DMS53 treated with DMSO at 0.1 percent for 48 hours (cell line): ENCODE results near the gene RUSF1.
"Not testable (repeated sequence)": the region's sequence is repeated elsewhere in the genome, so short reads cannot be mapped to it uniquely, and the experiment has no call there.

Experiments
- DNase-seq: peaks from one replicate; lab custom pipeline; 2025; ENCODE audit not compliant: unreplicated experiment; lab: John Stamatoyannopoulos, UW

The RUSF1 gene

DNA sequence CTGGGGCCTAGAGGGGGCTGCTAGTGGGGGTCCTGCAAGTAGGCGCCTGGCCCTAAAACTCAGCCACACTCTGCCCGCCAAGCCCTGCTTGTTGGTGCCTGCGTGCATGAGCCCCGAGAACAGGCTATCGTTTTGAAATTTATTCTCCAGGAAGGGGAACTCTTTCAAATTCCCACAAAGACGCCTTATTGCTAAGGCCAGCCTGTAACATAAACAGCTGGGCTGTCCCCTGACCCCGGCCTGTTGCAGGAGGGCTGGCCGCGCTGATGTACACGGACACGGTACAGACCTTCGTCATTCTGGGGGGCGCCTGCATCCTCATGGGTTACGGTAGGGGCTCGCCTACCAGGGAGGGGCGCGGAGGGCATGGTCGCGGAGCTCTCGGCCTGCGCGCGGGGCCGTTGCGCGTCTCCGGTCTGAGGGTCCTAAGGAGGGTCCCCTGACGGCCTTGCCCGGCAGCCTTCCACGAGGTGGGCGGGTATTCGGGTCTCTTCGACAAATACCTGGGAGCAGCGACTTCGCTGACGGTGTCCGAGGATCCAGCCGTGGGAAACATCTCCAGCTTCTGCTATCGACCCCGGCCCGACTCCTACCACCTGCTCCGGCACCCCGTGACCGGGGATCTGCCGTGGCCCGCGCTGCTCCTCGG lies 21.0 kb downstream of the RUSF1 start:
- DNase-seq = no peak

DNA sequence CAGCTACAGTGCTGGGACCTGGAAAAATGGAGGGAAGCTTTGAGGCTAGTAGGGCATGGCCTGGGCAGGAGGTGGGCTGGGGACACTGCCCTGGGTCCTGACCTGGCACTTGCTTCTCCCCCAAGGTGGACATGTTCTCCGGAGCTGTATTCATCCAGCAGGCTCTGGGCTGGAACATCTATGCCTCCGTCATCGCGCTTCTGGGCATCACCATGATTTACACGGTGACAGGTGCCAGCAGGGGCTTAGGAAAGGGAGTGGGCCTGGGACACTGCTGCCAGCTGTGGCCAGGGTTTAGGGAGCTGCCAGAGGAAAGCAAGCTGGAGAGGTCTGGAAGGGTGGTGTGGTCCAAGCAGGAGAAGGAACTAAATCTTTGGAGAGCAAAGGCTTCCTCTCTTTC lies 22.1 kb downstream of the RUSF1 start:
- no peak for DNase-seq

- no peak for DNase-seq
Measured at GRCh38 chr16:31485571-31485970, 22.6 kb downstream of the RUSF1 start.

DNA sequence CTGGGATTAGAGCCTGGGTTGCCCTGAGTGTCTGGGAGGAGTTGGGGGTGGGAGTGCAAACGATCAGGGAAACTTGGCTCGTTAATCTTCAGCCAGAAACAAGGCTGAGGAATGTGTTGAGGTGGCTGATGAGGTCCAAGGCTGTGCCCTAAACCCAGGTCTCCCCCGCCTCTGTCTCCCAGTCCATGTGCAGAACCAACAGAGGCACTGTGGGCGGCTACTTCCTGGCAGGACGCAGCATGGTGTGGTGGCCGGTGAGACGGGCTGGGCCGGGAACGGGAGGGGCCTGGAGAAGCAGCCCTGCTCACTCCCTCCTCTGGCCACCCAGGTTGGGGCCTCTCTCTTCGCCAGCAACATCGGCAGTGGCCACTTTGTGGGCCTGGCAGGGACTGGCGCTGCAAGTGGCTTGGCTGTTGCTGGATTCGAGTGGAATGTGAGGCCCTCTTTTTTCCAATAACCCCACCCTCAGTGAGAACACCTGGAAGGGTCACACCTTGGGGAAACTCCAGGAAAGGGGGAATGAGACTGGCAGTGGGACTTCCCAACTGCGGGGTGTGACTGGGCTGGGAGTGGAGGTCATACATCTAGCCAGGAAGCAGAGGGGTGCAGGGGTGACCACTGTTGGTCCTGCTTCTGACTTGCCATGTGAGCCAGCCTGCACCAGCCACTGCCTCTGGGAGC lies 23.6 kb downstream of the RUSF1 start:
- no peak for DNase-seq

DNA sequence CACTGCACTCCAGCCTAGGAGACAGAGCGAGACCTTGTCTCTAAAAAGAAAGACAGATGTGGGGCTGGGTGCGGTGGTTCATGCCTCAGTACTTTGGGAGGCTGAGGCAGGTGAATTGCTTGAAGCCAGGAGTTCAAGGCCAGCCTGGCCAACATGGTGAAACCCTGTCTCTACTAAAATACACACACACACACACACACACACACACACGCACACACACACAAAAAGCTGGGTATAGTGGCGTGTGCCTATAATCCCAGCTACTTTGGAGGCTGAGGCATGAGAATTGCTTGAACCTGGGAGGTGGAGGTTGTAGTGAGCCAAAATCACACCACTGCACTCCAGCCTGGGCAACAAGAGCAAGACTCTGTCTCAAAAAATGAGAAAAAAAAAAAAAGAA lies 24.1 kb downstream of the RUSF1 start:
- not testable (repeated sequence) for DNase-seq

GRCh38 chr16:31483081-31483480 lies 25.1 kb downstream of the RUSF1 start, which contains the start of gene SLC5A2:
Gene SLC5A2, plus strand, starts transcription at chr16:31483123. Its CDS starts 14 bp downstream, at chr16:31483137.
- no peak for DNase-seq

DNA sequence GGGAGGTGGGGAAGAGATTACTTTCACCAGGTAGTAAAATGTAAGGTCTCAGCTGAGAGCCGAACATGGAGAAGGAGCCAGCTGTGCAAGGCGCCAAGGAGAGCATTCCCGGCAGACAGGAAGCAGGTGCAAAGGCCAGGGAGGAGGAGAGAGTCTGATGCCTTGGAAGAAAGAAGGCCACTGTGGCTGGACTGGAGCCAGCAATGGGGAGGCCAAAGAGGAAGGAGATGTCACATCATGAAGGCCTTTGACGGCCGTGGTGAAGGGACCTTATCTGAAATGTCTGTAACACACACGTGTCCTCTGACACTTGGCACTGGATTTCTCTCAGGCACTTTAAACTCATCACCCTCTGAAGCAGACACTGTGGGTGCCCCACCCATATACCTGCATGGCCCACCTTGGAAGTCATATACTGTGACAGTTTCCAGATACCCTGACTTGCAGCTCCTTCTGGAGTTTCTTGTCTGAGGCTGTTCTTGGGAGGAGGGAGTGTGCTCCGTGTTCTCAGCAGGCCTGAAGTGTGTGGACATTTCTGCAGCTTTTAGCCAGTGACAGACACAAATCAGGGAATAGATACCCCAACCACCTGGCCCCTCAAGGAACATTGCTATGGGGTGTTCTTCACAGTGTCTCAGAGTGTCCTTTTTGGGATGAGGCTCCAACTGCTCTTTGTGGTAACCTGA lies 27.2 kb downstream of the RUSF1 start:
- DNase-seq = no peak

- no peak for DNase-seq
Measured at GRCh38 chr16:31479751-31480150, 28.4 kb downstream of the RUSF1 start.

DNA sequence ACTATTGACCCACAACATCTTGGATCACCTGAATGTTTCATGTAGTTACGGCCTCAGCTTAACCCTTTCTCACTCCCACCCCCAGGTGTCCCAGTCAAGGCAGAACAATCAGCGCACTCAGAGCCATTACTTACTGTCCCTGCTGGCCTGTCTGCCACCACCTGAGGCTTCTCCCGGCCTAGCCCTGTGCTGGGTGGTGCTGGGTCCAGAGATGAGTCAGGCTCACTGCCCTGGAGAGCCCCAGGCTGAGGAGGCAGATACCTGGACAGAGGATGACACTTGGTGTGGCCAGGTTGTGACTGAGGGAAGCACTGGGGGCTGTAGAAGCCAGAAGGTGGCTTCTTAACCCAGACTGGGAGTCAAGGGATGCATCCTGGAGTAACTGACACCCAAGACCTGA lies 29.2 kb downstream of the RUSF1 start:
- no peak for DNase-seq

DNA sequence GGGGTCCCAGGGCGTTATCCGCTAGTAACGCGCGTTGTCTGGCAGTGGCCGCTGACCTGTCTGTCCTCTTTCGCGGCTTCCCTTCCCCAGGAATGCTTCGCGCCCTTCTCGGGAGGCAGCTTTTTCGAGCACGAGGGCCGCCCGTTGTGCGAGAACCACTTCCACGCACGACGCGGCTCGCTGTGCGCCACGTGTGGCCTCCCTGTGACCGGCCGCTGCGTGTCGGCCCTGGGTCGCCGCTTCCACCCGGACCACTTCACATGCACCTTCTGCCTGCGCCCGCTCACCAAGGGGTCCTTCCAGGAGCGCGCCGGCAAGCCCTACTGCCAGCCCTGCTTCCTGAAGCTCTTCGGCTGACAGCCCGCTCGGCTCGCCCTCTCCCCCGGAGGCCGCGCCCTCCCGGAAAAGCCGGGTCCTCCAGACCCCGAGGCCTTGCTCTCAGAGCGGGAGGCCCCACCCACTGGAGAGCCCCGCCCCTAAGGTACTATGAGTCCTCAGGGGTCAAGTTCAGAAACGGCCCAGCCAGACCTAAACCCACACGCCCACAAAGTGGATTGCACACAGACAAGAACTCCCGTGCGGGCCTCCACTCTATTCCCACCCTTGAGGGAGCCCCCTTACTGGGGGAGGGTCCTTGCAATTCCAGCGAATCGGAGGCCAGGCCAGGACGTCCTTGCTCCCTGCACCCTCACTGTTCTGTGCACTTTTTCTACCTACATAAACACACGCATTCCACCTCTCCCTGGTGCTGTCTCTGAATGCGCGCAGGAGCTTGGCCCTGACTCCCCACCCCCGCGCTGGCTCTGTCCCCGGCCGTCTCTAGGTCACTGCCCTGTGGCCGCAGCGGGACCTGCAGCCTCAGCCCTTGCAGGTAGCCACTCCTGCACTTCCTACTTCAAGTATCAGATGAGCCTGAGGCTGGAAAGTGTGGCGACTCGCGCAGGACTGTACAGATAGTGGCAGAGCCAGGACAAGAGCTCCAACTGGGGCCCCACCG lies 30.7 kb downstream of the RUSF1 start:
- DNase-seq = peak; percentile 54

DNA sequence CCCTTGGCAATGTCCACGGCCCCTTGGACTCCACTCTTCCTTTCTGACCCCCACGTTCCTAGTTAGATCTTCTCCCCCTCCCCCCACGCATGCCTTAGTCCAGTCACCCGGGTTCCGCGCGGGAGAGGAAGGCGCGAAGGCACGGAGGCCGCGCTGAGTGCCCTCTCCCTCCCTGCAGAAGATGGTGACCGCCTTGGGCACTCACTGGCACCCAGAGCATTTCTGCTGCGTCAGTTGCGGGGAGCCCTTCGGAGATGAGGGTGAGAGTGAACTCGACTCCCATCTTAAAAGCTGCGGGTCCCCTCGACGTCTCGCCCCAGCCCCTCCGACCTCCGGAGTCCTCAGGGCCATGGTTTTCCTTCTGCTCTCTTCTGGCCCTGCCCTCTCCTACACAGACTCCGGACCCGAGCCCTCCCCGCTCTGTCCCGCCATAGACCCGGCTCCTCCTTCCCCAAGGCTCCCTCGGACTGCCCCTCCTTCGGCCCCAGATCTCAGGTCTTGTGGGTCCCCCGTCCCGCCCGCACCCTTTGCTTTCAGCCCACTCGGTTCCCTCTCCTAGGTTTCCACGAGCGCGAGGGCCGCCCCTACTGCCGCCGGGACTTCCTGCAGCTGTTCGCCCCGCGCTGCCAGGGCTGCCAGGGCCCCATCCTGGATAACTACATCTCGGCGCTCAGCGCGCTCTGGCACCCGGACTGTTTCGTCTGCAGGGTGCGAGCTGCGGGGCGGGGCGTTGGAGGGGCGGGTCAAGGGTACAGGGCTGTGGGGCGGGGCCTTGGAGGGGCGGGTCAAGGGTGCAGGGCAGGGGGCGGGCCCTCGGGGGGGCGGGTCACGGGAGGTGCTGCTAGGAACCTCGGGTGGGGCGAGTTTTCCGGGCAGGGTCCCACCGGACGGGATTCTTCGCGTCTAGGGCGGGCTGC lies 31.6 kb downstream of the RUSF1 start:
- peak; percentile 48 for DNase-seq

GRCh38 chr16:31475946-31476302 lies 32.3 kb downstream of the RUSF1 start:
- no peak for DNase-seq

DNA sequence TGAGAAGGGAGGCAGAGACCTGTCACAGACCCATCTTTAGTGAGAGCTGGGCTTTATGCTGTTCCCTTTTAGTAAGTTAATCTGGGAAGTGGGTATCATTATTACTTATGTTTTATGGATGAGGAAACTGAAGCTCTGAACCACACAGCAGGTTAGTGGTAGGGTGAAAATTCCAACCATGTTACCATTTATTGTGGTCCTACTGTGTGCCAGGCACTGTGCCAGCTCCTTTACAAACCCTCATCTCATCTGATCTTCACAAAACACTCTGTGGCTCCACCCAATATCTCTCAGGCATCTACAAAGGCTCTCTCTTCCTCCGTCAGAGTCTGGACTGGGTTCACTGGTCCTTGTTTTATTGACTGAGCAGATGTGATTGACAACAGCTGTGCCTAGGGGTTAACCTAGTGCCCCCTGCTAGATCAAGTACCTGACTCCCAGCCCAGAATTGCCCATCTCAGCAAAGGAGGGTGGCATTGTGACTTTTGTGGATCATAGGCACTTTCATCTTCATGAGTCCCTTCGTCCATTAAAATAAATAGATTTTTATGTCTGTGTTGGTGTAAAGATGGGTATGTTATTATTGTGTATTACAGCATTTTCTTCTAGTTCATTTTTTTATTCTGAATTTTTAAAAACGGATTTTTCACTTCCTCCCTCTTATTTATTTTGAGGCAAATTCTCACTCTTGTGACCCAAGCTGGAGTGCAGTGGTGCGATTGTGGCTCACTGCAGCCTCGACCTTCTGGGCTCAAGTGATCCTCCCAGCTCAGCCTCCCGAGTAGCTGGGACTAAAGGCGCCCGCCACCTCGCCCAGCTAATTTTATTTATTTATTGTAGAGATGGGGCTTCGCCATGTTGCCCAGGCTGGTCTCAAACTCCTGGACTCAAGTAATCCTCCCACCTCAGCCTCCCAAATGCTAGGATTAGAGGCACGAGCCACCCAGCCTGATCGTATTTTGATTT lies 33.1 kb downstream of the RUSF1 start:
- no peak for DNase-seq

DNA sequence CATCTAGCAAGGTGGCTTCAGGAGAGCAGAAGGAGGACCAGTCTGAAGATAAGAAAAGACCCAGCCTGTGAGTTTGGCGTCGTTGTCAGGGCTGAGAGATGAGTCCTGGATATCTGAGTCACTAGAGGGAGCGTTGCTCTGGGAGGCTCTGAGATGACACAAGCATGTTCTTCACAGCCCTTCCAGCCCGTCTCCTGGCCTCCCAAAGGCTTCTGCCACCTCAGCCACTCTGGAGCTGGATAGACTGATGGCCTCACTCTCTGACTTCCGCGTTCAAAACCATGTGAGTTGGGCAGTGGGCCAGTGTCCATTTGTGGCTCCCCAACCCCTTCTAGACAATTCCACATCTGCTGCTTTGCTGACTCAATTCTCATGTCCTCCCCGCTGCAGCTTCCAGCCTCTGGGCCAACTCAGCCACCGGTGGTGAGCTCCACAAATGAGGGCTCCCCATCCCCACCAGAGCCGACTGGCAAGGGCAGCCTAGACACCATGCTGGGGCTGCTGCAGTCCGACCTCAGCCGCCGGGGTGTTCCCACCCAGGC lies 33.9 kb downstream of the RUSF1 start:
- DNase-seq = no peak

- DNase-seq = no peak
Measured at GRCh38 chr16:31473264-31473984, 34.8 kb downstream of the RUSF1 start.

- peak; percentile 60 for DNase-seq
Measured at GRCh38 chr16:31472709-31473203, 35.4 kb downstream of the RUSF1 start.

GRCh38 chr16:31471875-31472708 lies 36.1 kb downstream of the RUSF1 start, which contains the start of gene TGFB1I1:
Gene TGFB1I1, plus strand, starts transcription at chr16:31472152. Its CDS starts 37 bp downstream, at chr16:31472189.
- no peak for DNase-seq
